Jurkat, Clone E6-1 (cell line): ENCODE data around the gene ANKLE1.

Source experiments
- DNase-seq: peaks from one replicate; pipeline ENCODE4 v3.0.0-alpha.2; 2011; ENCODE audit warnings: low read depth, low spot score
- H3K4me3 ChIP-seq: 2 replicates; pipeline ENCODE4 v1.5.1; 2011; ENCODE audit warnings: mild to moderate bottlenecking, low read length, control low read depth, moderate library complexity

Gene ANKLE1

DNA sequence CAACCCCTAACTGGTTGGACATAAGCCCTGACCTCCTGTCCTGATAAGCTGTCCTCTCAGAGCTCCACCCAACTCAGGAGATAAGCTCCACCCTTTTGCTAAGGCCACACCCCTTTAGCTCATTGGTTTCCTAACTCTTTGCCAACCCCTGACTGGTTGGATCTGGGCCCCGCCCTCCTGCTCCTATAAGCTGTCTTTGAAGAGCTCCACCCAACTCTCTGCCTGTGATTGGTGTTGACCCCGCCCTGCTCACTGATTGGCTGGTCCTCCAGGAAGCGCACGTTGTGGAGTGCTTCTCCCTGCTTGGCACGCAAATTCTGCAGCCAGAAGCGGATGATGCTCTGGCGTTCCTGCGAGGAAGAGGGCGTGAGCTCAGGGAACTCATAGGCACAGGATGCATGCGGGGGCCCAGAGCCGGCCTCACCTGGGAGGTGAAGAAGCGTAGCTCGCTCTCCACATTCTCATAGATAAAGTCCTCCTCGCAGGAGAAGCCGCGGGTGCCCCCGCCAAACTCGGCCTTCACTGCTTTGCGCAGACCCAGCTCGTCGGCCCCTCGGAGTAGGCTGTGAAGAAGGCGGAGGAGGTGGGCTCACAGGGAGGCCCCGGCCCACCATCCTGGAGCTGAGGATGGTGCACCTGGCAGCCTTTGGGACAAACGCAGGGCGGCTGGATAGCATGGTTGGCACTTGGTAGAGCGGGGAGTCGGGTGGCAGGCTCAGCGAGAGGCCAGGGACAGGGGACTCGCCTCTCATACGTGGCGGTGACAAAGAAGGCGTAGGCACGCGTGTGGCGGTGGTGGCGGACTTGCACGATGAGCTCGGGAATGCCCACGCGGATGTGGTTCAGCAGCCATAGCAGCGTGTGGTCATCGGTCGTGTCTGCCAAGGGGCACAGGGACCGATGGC lies 51.2 kb downstream of the ANKLE1 start:
- no peak overlapping the region for H3K4me3 ChIP-seq
- DNase-seq: peak; percentile 78

- peak overlapping the region; percentile 68 for H3K4me3 ChIP-seq
- peak; percentile 87 for DNase-seq
These were observed 52.1 kb downstream of the ANKLE1 start for GRCh38 chr19:17333611-17334413.

- peak; percentile 94 for DNase-seq
- H3K4me3 ChIP-seq: peak within 1 kb of the TSS; percentile 68
These were observed 53.0 kb downstream of the ANKLE1 start, which contains the start of gene ANO8 for GRCh38 chr19:17334414-17335409. ANO8 (minus strand) TSS chr19:17334855; CDS start chr19:17334670, 185 bp downstream.

- DNase-seq: no peak
- no peak overlapping the region for H3K4me3 ChIP-seq
These were observed 53.9 kb downstream of the ANKLE1 start for GRCh38 chr19:17335575-17335974.
